Neural progenitor cell (in vitro differentiated cells): ENCODE measurements around the gene TMEM94. TPM values are rescaled to one million over a fixed set of nuclear protein-coding genes. Genes with fewer than 3 reads are reported as not detected.
"Not testable (repeated sequence)": the region's sequence is repeated elsewhere in the genome, so short reads cannot be mapped to it uniquely, and the experiment has no call there.

Source experiments
- DNase-seq: peaks from one replicate; pipeline ENCODE4 v3.0.0-alpha.2; 2016; ENCODE audit warnings: low spot score
- H2AFZ ChIP-seq: fragments of 200-600 bp; sonication (generic); replicated peaks from 2 replicates; pipeline ENCODE4 v1.6.1; 2016; ENCODE audit warnings: antibody characterized with exemption
- H3F3A ChIP-seq: fragments of 200-600 bp; sonication (generic); 2 replicates; pipeline ENCODE4 v1.6.1; 2016; ENCODE audit warnings: antibody characterized with exemption, low read depth
- H3K27ac ChIP-seq: fragments of 200-600 bp; sonication (generic); 2 replicates; pipeline ENCODE4 v1.5.1; 2016; ENCODE audit warnings: mild to moderate bottlenecking
- H3K27me3 ChIP-seq: fragments of 200-600 bp; sonication (generic); 2 replicates; pipeline ENCODE4 v1.6.1; 2016; ENCODE audit warnings: mild to moderate bottlenecking, moderate library complexity
- H3K36me3 ChIP-seq: fragments of 200-600 bp; sonication (generic); 2 replicates; pipeline ENCODE4 v1.5.1; 2016
- H3K4me1 ChIP-seq: fragments of 200-600 bp; sonication (generic); 2 replicates; pipeline ENCODE4 v1.6.1; 2016; ENCODE audit warnings: mixed run types
- H3K4me2 ChIP-seq: fragments of 200-600 bp; sonication (generic); 2 replicates; pipeline ENCODE4 v1.6.1; 2016
- H3K4me3 ChIP-seq: fragments of 200-600 bp; sonication (generic); 2 replicates; pipeline ENCODE4 v1.5.1; 2016
- H3K79me2 ChIP-seq: fragments of 200-600 bp; sonication (generic); 2 replicates; pipeline ENCODE4 v1.6.1; 2016; ENCODE audit warnings: low read depth
- H3K9ac ChIP-seq: fragments of 200-600 bp; sonication (generic); 2 replicates; pipeline ENCODE4 v1.6.1; 2016
- H3K9me3 ChIP-seq: fragments of 200-600 bp; sonication (generic); 2 replicates; pipeline ENCODE4 v1.5.1; 2016; ENCODE audit warnings: low read depth
- H4K20me1 ChIP-seq: fragments of 200-600 bp; sonication (generic); 2 replicates; pipeline ENCODE4 v1.6.1; 2016; ENCODE audit warnings: low read depth
- H3K27ac Mint-ChIP-seq: 3 replicates; pipeline ENCODE4 v1.8.0; 2021; ENCODE audit warnings: mixed read lengths
- H3K27me3 Mint-ChIP-seq: 2 replicates; pipeline ENCODE4 v1.8.0; 2022; ENCODE audit warnings: low read depth, mild to moderate bottlenecking, inconsistent platforms, moderate library complexity, mixed read lengths; ENCODE audit not compliant: insufficient read depth
- H3K36me3 Mint-ChIP-seq: 3 replicates; pipeline ENCODE4 v1.8.0; 2021; ENCODE audit warnings: mixed read lengths
- H3K4me1 Mint-ChIP-seq: 3 replicates; pipeline ENCODE4 v1.8.0; 2021; ENCODE audit warnings: mixed read lengths
- H3K4me3 Mint-ChIP-seq: 3 replicates; pipeline ENCODE4 v1.8.0; 2021; ENCODE audit warnings: mild to moderate bottlenecking, moderate library complexity, mixed read lengths
- H3K9me3 Mint-ChIP-seq: 3 replicates; pipeline ENCODE4 v1.8.0; 2020; ENCODE audit warnings: mixed read lengths
- CTCF ChIP-seq: fragments of 200-600 bp; sonication (generic); IDR thresholded peaks from 2 replicates; pipeline ENCODE4 v1.5.1; 2017; ENCODE audit warnings: antibody characterized with exemption, mild to moderate bottlenecking
- EZH2 ChIP-seq: fragments of 200-600 bp; sonication (generic); IDR thresholded peaks from 2 replicates; pipeline ENCODE4 v1.6.1; 2017; ENCODE audit warnings: antibody characterized with exemption, mild to moderate bottlenecking, moderate library complexity
- EZH2phosphoT487 ChIP-seq: fragments of 200-600 bp; sonication (generic); IDR thresholded peaks from 2 replicates; pipeline ENCODE4 v1.6.1; 2017; ENCODE audit warnings: antibody characterized with exemption
- total RNA-seq: library from RNA; depleted of rRNA; stranded (reverse); fragments of >200 nt; gene quantifications from 2 replicates; pipeline ENCODE4 v1.2.3, GENCODE V29; 2015; ENCODE audit warnings: low replicate concordance

Gene TMEM94
- total RNA-seq, 1 donor from 2014 or later: 23.6 TPM

DNA sequence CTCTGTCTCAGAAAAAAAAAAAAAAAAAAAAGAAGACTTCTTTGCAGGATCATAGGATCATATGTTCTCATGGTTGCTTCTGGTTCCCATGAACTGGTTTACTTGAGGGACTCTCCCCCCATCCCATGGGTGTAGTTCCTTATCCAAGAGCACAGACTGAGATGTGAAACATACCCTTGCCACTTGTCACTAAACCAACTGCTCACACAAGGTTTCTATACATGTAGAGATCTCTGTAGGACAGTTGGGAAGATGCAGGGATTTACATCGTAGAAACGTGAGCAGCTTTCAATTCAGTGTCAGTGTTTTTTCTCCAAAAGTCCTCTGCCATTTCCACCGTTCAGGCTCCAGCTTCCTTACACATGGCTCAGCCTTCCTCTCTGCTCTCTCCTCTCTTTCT is 11.1 kb upstream of the TMEM94 start:
- no peak overlapping the region for H3K4me3 ChIP-seq
- TF ChIP-seq EZH2phosphoT487 (no peak), CTCF (no peak), EZH2 (no peak)
- no peaks in the 10 kb centered on the region for H3F3A ChIP-seq
- no peaks in the 10 kb centered on the region for H3K79me2 ChIP-seq
- no peaks in the 10 kb centered on the region for H3K4me1 ChIP-seq
- no peaks in the 10 kb centered on the region for H3K27me3 Mint-ChIP-seq
- H3K4me3 Mint-ChIP-seq: no peak overlapping the region
- no peaks in the 10 kb centered on the region for H4K20me1 ChIP-seq
- H3K27ac ChIP-seq: no peak overlapping the region
- peaks cover 10% of the 10 kb centered on the region for H3K4me1 Mint-ChIP-seq
- no peak overlapping the region for H3K4me2 ChIP-seq
- no peaks in the 10 kb centered on the region for H3K9me3 ChIP-seq
- H3K36me3 ChIP-seq: no peaks in the 10 kb centered on the region
- H3K27ac Mint-ChIP-seq: peak overlapping the region; percentile 63
- peaks cover 2% of the 10 kb centered on the region for H3K36me3 Mint-ChIP-seq
- H3K9ac ChIP-seq: no peak overlapping the region
- H2AFZ ChIP-seq: no peak overlapping the region
- DNase-seq: no peak
- H3K9me3 Mint-ChIP-seq: no peaks in the 10 kb centered on the region
- no peaks in the 10 kb centered on the region for H3K27me3 ChIP-seq

- not testable (repeated sequence) for H3K4me3 Mint-ChIP-seq, H3K36me3 Mint-ChIP-seq, H2AFZ ChIP-seq, H3K9me3 ChIP-seq, H3K36me3 ChIP-seq, DNase-seq, H3K27me3 ChIP-seq, H3K79me2 ChIP-seq, H3K4me2 ChIP-seq, H3K9me3 Mint-ChIP-seq, H3F3A ChIP-seq, H3K27ac ChIP-seq, H3K27ac Mint-ChIP-seq, H3K9ac ChIP-seq, H3K4me3 ChIP-seq, H3K27me3 Mint-ChIP-seq, H4K20me1 ChIP-seq, H3K4me1 ChIP-seq
- peaks cover 10% of the 10 kb centered on the region for H3K4me1 Mint-ChIP-seq
These were observed 10.5 kb upstream of the TMEM94 start for GRCh38 chr17:75445896-75446295.

GRCh38 chr17:75447951-75448856 is 8.2 kb upstream of the TMEM94 start:
- Histone ChIP-seq H3K27me3 (no peaks in the 10 kb centered on the region), H3F3A (no peaks in the 10 kb centered on the region), H4K20me1 (no peaks in the 10 kb centered on the region), H3K4me2 (no peak overlapping the region), H2AFZ (no peak overlapping the region), H3K9me3 (no peaks in the 10 kb centered on the region), H3K79me2 (no peaks in the 10 kb centered on the region), H3K4me1 (no peaks in the 10 kb centered on the region), H3K27ac (no peak overlapping the region), H3K4me3 (no peak overlapping the region), H3K9ac (no peak overlapping the region), H3K36me3 (no peaks in the 10 kb centered on the region)
- Mint-ChIP-seq H3K9me3 (no peaks in the 10 kb centered on the region), H3K27ac (no peak overlapping the region), H3K27me3 (no peaks in the 10 kb centered on the region), H3K36me3 (peaks cover 2% of the 10 kb centered on the region), H3K4me3 (no peak overlapping the region), H3K4me1 (no peaks in the 10 kb centered on the region)
- TF ChIP-seq EZH2phosphoT487 (no peak), CTCF (no peak), EZH2 (no peak)
- no peak for DNase-seq

DNA sequence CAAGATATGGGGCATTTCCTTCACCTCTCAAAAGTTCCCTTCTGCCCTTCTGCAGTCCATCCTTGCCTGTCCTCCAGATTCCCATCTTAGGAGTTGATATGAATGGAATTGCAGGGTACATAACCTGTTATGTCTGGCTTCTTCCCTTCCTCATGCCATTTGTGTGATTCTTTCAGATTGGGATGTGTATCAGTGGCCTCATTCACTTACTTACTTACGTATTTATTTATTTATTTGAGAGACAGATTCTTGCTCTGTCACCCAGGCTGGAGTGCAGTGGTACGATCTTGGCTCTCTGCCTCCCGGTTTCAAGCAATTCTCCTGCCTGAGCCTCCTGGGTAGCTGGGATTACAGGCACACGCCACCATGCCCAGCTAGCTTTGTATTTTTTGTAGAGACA is 6.2 kb upstream of the TMEM94 start:
- Histone ChIP-seq H3F3A (no peaks in the 10 kb centered on the region), H3K4me2 (no peak overlapping the region), H4K20me1 (no peaks in the 10 kb centered on the region), H3K79me2 (no peaks in the 10 kb centered on the region), H3K27ac (no peak overlapping the region), H3K9ac (no peak overlapping the region), H3K9me3 (no peaks in the 10 kb centered on the region), H3K36me3 (no peaks in the 10 kb centered on the region), H3K27me3 (no peaks in the 10 kb centered on the region), H3K4me3 (no peak overlapping the region), H3K4me1 (no peaks in the 10 kb centered on the region), H2AFZ (no peak overlapping the region)
- Mint-ChIP-seq H3K4me3 (no peak overlapping the region), H3K27me3 (no peaks in the 10 kb centered on the region), H3K36me3 (peaks cover 2% of the 10 kb centered on the region), H3K9me3 (no peaks in the 10 kb centered on the region), H3K4me1 (peaks cover 9% of the 10 kb centered on the region), H3K27ac (no peak overlapping the region)
- TF ChIP-seq CTCF (no peak), EZH2 (no peak), EZH2phosphoT487 (no peak)
- DNase-seq: no peak
